GF-D8 (cell line): ENCODE measurements around the gene UBN2.
A peak's percentile ranks its signal among the peaks of the same experiment; 100 is the strongest.

Experiments
- DNase-seq: peaks from one replicate; lab custom pipeline; 2025; lab: John Stamatoyannopoulos, UW

UBN2 gene

GRCh38 chr7:139232377-139232717, 1.3 kb downstream of the UBN2 start:
- DNase-seq: peak; percentile 4

GRCh38 chr7:139232904-139233303, 1.9 kb downstream of the UBN2 start:
- DNase-seq: no peak

GRCh38 chr7:139241258-139241657, 10.2 kb downstream of the UBN2 start:
- DNase-seq: no peak

- no peak for DNase-seq
These were observed 11.8 kb downstream of the UBN2 start for GRCh38 chr7:139242741-139243281.

GRCh38 chr7:139245401-139245800, 14.4 kb downstream of the UBN2 start:
- no peak for DNase-seq

- DNase-seq: no peak
These were observed 15.5 kb downstream of the UBN2 start for GRCh38 chr7:139246494-139246893.

- DNase-seq: no peak
These were observed 15.9 kb downstream of the UBN2 start for GRCh38 chr7:139246905-139247304.

GRCh38 chr7:139249179-139249810, 18.3 kb downstream of the UBN2 start:
- no peak for DNase-seq

- DNase-seq: no peak
These were observed 21.4 kb downstream of the UBN2 start for GRCh38 chr7:139252451-139252850.

- no peak for DNase-seq
These were observed 23.2 kb downstream of the UBN2 start for GRCh38 chr7:139254281-139254680.

- no peak for DNase-seq
These were observed 23.7 kb downstream of the UBN2 start for GRCh38 chr7:139254728-139255127.

GRCh38 chr7:139255290-139255689, 24.3 kb downstream of the UBN2 start:
- DNase-seq: no peak

- DNase-seq: no peak
These were observed 28.1 kb downstream of the UBN2 start for GRCh38 chr7:139259142-139259541.

- no peak for DNase-seq
These were observed 33.2 kb downstream of the UBN2 start for GRCh38 chr7:139264220-139264619.

GRCh38 chr7:139265673-139266072, 34.6 kb downstream of the UBN2 start:
- DNase-seq: peak; percentile 18

- DNase-seq: no peak
These were observed 40.9 kb downstream of the UBN2 start for GRCh38 chr7:139271718-139272628.

GRCh38 chr7:139284252-139284896, 53.3 kb downstream of the UBN2 start:
- DNase-seq: no peak

- DNase-seq: no peak
These were observed 55.1 kb downstream of the UBN2 start for GRCh38 chr7:139286144-139286543.

- no peak for DNase-seq
These were observed 61.8 kb downstream of the UBN2 start for GRCh38 chr7:139292821-139293220.

GRCh38 chr7:139293534-139293933, 62.5 kb downstream of the UBN2 start:
- DNase-seq: no peak

GRCh38 chr7:139294241-139294640, 63.2 kb downstream of the UBN2 start:
- DNase-seq: no peak

- no peak for DNase-seq
These were observed 64.0 kb downstream of the UBN2 start for GRCh38 chr7:139294951-139295575.
